A549 (cell line): Measurements from ENCODE around the gene RTN4RL2. TPM values are rescaled to one million over a fixed set of nuclear protein-coding genes. Genes with fewer than 3 reads are reported as not detected.

Source experiments
- ATAC-seq, 2 experiments: fragments of 200-7000 bp in 1 of 2; fragments of >200 bp in 1 of 2; cut with Nextera tagmentation in 1 of 2; cut with Tn5 transposase in 1 of 2; 3 replicates each; pipeline versions ENCODE4 v1.8.0 to v1.9.1; 2018 to 2020; ENCODE audit warnings: mild to moderate bottlenecking in 1 of 2, moderate library complexity in 1 of 2
- CTCF ChIA-PET: fragments of 300-600 bp; sonication (Branson Sonifier 250); formaldehyde crosslinking; extraction: SDS; loops from one replicate; lab custom pipeline; 2021; ENCODE audit warnings: antibody characterized with exemption, inconsistent platforms; lab: Yijun Ruan, JAX
- POLR2A ChIA-PET: fragments of 350-600 bp; formaldehyde crosslinking; extraction: SDS; loops from one replicate; lab custom pipeline; 2021; ENCODE audit warnings: antibody characterized with exemption, inconsistent platforms; lab: Yijun Ruan, JAX
- DNase-seq, 2 experiments: peaks; one replicate each; pipeline versions ENCODE4 v3.0.0 to v3.0.0-alpha.2; 2011 to 2016; ENCODE audit warnings: low read depth in 1 of 2, low spot score in 1 of 2
- FAIRE-seq: peaks from 2 replicates; lab custom pipeline; 2011; peaks lifted over from hg19 to GRCh38; lab: Jason Lieb, UNC
- H3K27ac ChIP-seq, 2 experiments: fragments of >200 bp; sonication (Bioruptor Twin); formaldehyde crosslinking; 3 replicates each; pipeline ENCODE4 v1.5.1; 2016 to 2017
- H3K4me1 ChIP-seq: fragments of >200 bp; sonication (Bioruptor Twin); formaldehyde crosslinking; 3 replicates; pipeline ENCODE4 v1.6.1; 2016
- H3K4me2 ChIP-seq: fragments of >200 bp; sonication (Bioruptor Twin); formaldehyde crosslinking; 3 replicates; pipeline ENCODE4 v1.6.1; 2016
- H3K4me3 ChIP-seq: fragments of >200 bp; sonication (Bioruptor Twin); formaldehyde crosslinking; 3 replicates; pipeline ENCODE4 v1.5.1; 2016
- H3K9me3 ChIP-seq: fragments of >200 bp; sonication (Bioruptor Twin); formaldehyde crosslinking; 3 replicates; pipeline ENCODE4 v1.6.1; 2016
- BCL3 ChIP-seq: fragments of >200 bp; sonication (Bioruptor Twin); formaldehyde crosslinking; IDR thresholded peaks from 3 replicates; pipeline ENCODE4 v1.6.1; 2016
- CHD2 ChIP-seq: fragments of 150-350 bp; IDR thresholded peaks from 2 replicates; pipeline ENCODE4 v1.6.1; 2014; ENCODE audit warnings: low read length; ENCODE audit not compliant: partially characterized antibody
- EHF ChIP-seq: fragments of 250-450 bp; sonication (Bioruptor Pico); IDR thresholded peaks from 2 replicates; pipeline ENCODE4 v1.5.0; 2020; ENCODE audit warnings: mild to moderate bottlenecking
- EHMT2 ChIP-seq: fragments of 200-600 bp; sonication (generic); IDR thresholded peaks from 2 replicates; pipeline ENCODE4 v1.6.1; 2016; ENCODE audit warnings: antibody characterized with exemption, low read depth, mild to moderate bottlenecking, moderate library complexity
- ELK1 ChIP-seq: fragments of 150-350 bp; IDR thresholded peaks from 2 replicates; pipeline ENCODE4 v1.6.1; 2014; ENCODE audit warnings: low read depth, mild to moderate bottlenecking, low read length
- ESRRA ChIP-seq: fragments of 150-350 bp; IDR thresholded peaks from 2 replicates; pipeline ENCODE4 v1.6.1; 2014; ENCODE audit warnings: mild to moderate bottlenecking, low read length, borderline replicate concordance
- FOSL2 ChIP-seq, 2 experiments: fragments of 450-650 bp in 1 of 2; fragments of >200 bp in 1 of 2; sonication (Bioruptor Twin) in 1 of 2; formaldehyde crosslinking; IDR thresholded peaks; 2 replicates each; pipeline versions ENCODE4 v1.5.0 to v1.6.1; 2016 to 2020; ENCODE audit warnings: mild to moderate bottlenecking in 1 of 2, moderate library complexity in 1 of 2
- FOXS1 ChIP-seq: fragments of 250-450 bp; sonication (Bioruptor Pico); IDR thresholded peaks from 2 replicates; pipeline ENCODE4 v1.5.0; 2020; ENCODE audit warnings: mild to moderate bottlenecking, moderate library complexity
- HES2 ChIP-seq: fragments of >200 bp; sonication (Bioruptor Twin); formaldehyde crosslinking; IDR thresholded peaks from 2 replicates; pipeline ENCODE4 v1.6.1; 2016
- HEYL ChIP-seq: fragments of 250-450 bp; sonication (Bioruptor Pico); IDR thresholded peaks from 2 replicates; pipeline ENCODE4 v1.8.0; 2021; ENCODE audit warnings: mild to moderate bottlenecking, moderate library complexity
- HOXA7 ChIP-seq: fragments of 250-450 bp; sonication (Bioruptor Pico); IDR thresholded peaks from 2 replicates; pipeline ENCODE4 v1.5.0; 2020; ENCODE audit warnings: mild to moderate bottlenecking, moderate library complexity
- JUN ChIP-seq, 2 experiments: fragments of >200 bp; sonication (Bioruptor Twin); formaldehyde crosslinking; IDR thresholded peaks; 2 replicates in 1 of 2; 3 replicates in 1 of 2; pipeline ENCODE4 v1.6.1; 2016 to 2017
- MAZ ChIP-seq: fragments of 150-350 bp; IDR thresholded peaks from 2 replicates; pipeline ENCODE4 v1.6.1; 2014; ENCODE audit warnings: antibody characterized with exemption, low read depth, low read length, borderline replicate concordance
- MYC ChIP-seq: IDR thresholded peaks from 2 replicates; pipeline ENCODE4 v1.6.1; 2012; ENCODE audit warnings: mild to moderate bottlenecking, inconsistent platforms, low read length, improper control_type of control experiment, borderline replicate concordance
- NFE2L2 ChIP-seq: fragments of 150-350 bp; conservative IDR thresholded peaks from 2 replicates; pipeline ENCODE4 v1.6.1; 2014; ENCODE audit warnings: low read length
- POLR2AphosphoS2 ChIP-seq: conservative IDR thresholded peaks from 2 replicates; pipeline ENCODE4 v1.6.1; 2012; ENCODE audit warnings: low read length, improper control_type of control experiment, inconsistent platforms
- REST ChIP-seq: fragments of 200-600 bp; sonication (generic); IDR thresholded peaks from 2 replicates; pipeline ENCODE4 v1.6.1; 2016; ENCODE audit warnings: antibody characterized with exemption, mild to moderate bottlenecking, moderate library complexity
- WGBS: methylation state at CpG from one replicate; pipeline ENCODE4 v1.1.6; 2017; ENCODE audit errors: missing lambda C conversion rate; 5-methylcytosine and 5-hydroxymethylcytosine counted together
- polyA plus RNA-seq, 4 experiments: library from polyadenylated mRNA; depleted of rRNA in 3 of 4; stranded (reverse); fragments of >200 nt; fragmentation: RNase III in 1 of 4; extraction: RNeasy Plus Mini Kit Qiagen cat#74134 plus additional on column Dnase treatment in 1 of 4; gene quantifications; 2 replicates in 3 of 4; 3 replicates in 1 of 4; pipeline ENCODE4 v1.2.3, GENCODE V29; 2011 to 2017
- TF ChIP-seq, protein P1 (sequence below): IDR thresholded peaks from 2 replicates; pipeline ENCODE4 v1.6.1; 2012; ENCODE audit warnings: low read depth, borderline replicate concordance
- TF ChIP-seq, protein P2 (sequence below): fragments of 450-650 bp; IDR thresholded peaks from 2 replicates; pipeline ENCODE4 v1.6.1; 2014; ENCODE audit warnings: antibody characterized with exemption

Gene RTN4RL2
- polyA plus RNA-seq, 2 of the 4 experiments (the other 2 are of a cell fraction), result 9.2 to 23.7 TPM

DNA sequence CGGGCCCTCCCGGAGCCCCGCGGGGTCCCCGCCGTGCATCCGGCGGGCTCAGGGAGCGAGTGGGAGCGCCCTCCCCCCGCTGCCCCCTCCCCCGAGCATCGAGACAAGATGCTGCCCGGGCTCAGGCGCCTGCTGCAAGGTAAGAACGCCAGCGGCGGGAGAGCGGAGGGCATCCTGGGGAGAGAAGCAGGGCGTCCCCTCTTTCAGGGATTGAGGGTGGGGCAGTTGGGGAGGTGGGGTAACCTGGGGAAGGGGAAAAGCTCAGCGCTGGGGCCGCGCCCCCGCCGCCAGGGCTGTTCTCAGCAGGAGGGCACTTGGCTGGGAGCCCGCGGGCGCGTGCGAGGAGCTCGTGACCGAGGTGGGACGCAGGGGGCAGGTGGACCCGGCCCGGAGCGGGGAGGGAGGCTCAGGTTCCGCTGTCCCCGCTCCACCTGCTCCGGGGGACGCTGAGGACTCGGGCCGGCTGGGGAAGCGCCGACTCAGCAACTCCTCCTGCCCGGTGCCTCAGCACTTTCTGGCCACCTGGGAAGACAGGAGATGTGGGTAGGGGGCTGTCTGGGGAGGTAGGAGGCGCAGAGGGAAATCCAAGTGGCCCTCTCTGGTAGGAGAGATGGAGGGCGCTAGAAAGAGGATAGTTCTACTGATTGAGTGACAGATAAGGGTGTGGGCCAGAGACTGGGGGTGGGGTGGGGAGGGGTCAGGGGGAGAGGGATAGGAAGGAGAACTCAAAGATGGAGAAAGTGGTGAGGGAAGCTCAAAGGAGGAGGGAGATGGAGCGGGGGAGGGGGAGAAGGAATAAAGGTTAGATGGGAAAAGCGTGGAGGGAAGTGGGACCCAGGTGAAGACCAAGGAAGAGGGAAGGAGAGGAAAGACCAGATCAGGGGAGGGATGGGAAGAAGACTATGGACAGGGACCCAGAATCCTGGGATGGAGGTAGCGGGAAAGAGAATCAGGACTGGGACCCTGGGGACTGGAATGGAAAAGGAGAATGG, 726 bp downstream of the RTN4RL2 start (continued):
- TF ChIP-seq BCL3, result no peak
- TF ChIP-seq FOSL2 (IDR thresholded peaks at IDR 0.05), result no peak
- no peak for TF ChIP-seq FOSL2 (CRISPR knock-in tag; IDR thresholded peaks at IDR 0.05)
- TF ChIP-seq, protein P1, sequence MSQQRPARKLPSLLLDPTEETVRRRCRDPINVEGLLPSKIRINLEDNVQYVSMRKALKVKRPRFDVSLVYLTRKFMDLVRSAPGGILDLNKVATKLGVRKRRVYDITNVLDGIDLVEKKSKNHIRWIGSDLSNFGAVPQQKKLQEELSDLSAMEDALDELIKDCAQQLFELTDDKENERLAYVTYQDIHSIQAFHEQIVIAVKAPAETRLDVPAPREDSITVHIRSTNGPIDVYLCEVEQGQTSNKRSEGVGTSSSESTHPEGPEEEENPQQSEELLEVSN, result 0 out of 2 replicates have a peak, but pooled peaks have one; percentile 3

- CTCF ChIA-PET, result interaction anchor here (1.1 to 11.7 kb wide), 5 partner anchors 11 to 115 kb away, joined by 3 to 228 read pairs (median 5); partner anchors contain the start of gene TIMM10
- TF ChIP-seq MAZ (no peak), HES2 (no peak)
These were observed 1.6 kb downstream of the RTN4RL2 start for GRCh38 chr11:57461841-57462489.

GRCh38 chr11:57462597-57462996, 2.3 kb downstream of the RTN4RL2 start:
- ChIA-PET POLR2A (no interaction called here), CTCF (interaction anchor here (1.1 to 11.7 kb wide), 5 partner anchors 10 to 116 kb away, joined by 3 to 228 read pairs (median 5); partner anchors contain the start of gene TIMM10)
- no peak for TF ChIP-seq ELK1
- no peak for TF ChIP-seq FOXS1 (CRISPR knock-in tag)
- no peak for TF ChIP-seq EHF
- TF ChIP-seq CHD2, result no peak
- TF ChIP-seq MYC, result no peak
- no peak for TF ChIP-seq HEYL (CRISPR knock-in tag)
- TF ChIP-seq HES2, result no peak
- TF ChIP-seq HOXA7 (CRISPR knock-in tag), result no peak
- TF ChIP-seq ESRRA, result no peak
- TF ChIP-seq REST, result no peak
- TF ChIP-seq FOSL2 (IDR thresholded peaks at IDR 0.05), result no peak
- TF ChIP-seq FOSL2 (CRISPR knock-in tag; IDR thresholded peaks at IDR 0.05), result no peak
- no peak for TF ChIP-seq JUN (IDR thresholded peaks at IDR 0.05)
- no peak for TF ChIP-seq POLR2AphosphoS2
- no peak for TF ChIP-seq BCL3
- no peak for TF ChIP-seq EHMT2
- TF ChIP-seq NFE2L2, result no peak
- TF ChIP-seq, protein P2, sequence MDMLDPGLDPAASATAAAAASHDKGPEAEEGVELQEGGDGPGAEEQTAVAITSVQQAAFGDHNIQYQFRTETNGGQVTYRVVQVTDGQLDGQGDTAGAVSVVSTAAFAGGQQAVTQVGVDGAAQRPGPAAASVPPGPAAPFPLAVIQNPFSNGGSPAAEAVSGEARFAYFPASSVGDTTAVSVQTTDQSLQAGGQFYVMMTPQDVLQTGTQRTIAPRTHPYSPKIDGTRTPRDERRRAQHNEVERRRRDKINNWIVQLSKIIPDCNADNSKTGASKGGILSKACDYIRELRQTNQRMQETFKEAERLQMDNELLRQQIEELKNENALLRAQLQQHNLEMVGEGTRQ, result no peak

More at GRCh38 chr11:57461841-57462489, 1.6 kb downstream of the RTN4RL2 start:
- DNase-seq (no peak), FAIRE-seq (no peak), ATAC-seq (no peak)
- WGBS, result 86% methylated on average over 16 of the region's 16 CpGs
- peak overlapping the region in 1 of 2 experiments; percentile 89; a peak in 5 of 6 replicates for H3K27ac ChIP-seq
- POLR2A ChIA-PET, result no interaction called here
- peak overlapping the region; percentile 90 for H3K4me2 ChIP-seq
- H3K9me3 ChIP-seq, result no peaks in the 10 kb centered on the region
- peaks cover 27% of the 10 kb centered on the region for H3K4me1 ChIP-seq
- H3K4me3 ChIP-seq, result peak overlapping the region; percentile 74

More at GRCh38 chr11:57462597-57462996, 2.3 kb downstream of the RTN4RL2 start:
- peaks cover 23% of the 10 kb centered on the region for H3K4me1 ChIP-seq
- H3K27ac ChIP-seq, result peak overlapping the region in 1 of 2 experiments; percentile 89; a peak in 1 of 6 replicates
- no peak for DNase-seq
- no peak for FAIRE-seq
- WGBS, result 82% methylated on average over 3 of the region's 3 CpGs
- H3K4me3 ChIP-seq, result peak overlapping the region; percentile 74; the same call in 2 of the 3 replicates
- no peaks in the 10 kb centered on the region for H3K9me3 ChIP-seq
- peak overlapping the region; percentile 90 for H3K4me2 ChIP-seq
- no peak for ATAC-seq
